ENCODE data around the gene TMEM40.

GRCh38 chr3:12737833-12738232 lies 21.2 kb downstream of the TMEM40 start:
- TF ChIP-seq FOSL2 (CRISPR knock-in tag; IDR thresholded peaks at IDR 0.05): no peak
- TF ChIP-seq ZNF792 (CRISPR knock-in tag; IDR thresholded peaks at IDR 0.05): no peak
- no peak for TF ChIP-seq CBX5 (CRISPR knock-in tag; IDR thresholded peaks at IDR 0.05; ENCODE audit: borderline replicate concordance)
- no peak for TF ChIP-seq FOXO4 (CRISPR knock-in tag; conservative IDR thresholded peaks at IDR 0.05)
- TF ChIP-seq, protein P1, sequence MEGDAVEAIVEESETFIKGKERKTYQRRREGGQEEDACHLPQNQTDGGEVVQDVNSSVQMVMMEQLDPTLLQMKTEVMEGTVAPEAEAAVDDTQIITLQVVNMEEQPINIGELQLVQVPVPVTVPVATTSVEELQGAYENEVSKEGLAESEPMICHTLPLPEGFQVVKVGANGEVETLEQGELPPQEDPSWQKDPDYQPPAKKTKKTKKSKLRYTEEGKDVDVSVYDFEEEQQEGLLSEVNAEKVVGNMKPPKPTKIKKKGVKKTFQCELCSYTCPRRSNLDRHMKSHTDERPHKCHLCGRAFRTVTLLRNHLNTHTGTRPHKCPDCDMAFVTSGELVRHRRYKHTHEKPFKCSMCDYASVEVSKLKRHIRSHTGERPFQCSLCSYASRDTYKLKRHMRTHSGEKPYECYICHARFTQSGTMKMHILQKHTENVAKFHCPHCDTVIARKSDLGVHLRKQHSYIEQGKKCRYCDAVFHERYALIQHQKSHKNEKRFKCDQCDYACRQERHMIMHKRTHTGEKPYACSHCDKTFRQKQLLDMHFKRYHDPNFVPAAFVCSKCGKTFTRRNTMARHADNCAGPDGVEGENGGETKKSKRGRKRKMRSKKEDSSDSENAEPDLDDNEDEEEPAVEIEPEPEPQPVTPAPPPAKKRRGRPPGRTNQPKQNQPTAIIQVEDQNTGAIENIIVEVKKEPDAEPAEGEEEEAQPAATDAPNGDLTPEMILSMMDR (CRISPR knock-in tag; IDR thresholded peaks at IDR 0.05): no peak
- TF ChIP-seq, protein P2, sequence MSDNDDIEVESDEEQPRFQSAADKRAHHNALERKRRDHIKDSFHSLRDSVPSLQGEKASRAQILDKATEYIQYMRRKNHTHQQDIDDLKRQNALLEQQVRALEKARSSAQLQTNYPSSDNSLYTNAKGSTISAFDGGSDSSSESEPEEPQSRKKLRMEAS (IDR thresholded peaks at IDR 0.05): no peak
- TF ChIP-seq FOXM1 (CRISPR knock-in tag; IDR thresholded peaks at IDR 0.05): no peak
